DND-41 (cell line): Measurements from ENCODE around the gene CT45A10.
"Not testable (repeated sequence)": the region's sequence is repeated elsewhere in the genome, so short reads cannot be mapped to it uniquely, and the experiment has no call there.

Source experiments
- ATAC-seq: fragments of 200-7000 bp; cut with Tn5 transposase; 3 replicates; pipeline ENCODE4 v1.9.1; 2021; ENCODE audit warnings: low read depth; ENCODE audit not compliant: insufficient read depth
- DNase-seq: peaks from one replicate; pipeline ENCODE4 v3.0.0-alpha.2; 2020
- H2AFZ ChIP-seq: 2 replicates; pipeline ENCODE4 v1.6.0; 2012; ENCODE audit warnings: low read depth, low read length
- H3K27ac ChIP-seq: 2 replicates; pipeline ENCODE4 v1.5.1; 2012; ENCODE audit warnings: low read length, inconsistent platforms
- H3K27me3 ChIP-seq: fragments of 200-600 bp; sonication (generic); 2 replicates; pipeline ENCODE4 v1.6.0; 2012; ENCODE audit warnings: low read length, mild to moderate bottlenecking, inconsistent platforms; ENCODE audit not compliant: insufficient read depth, poor library complexity
- H3K36me3 ChIP-seq: 2 replicates; pipeline ENCODE4 v1.5.1; 2012; ENCODE audit warnings: low read length, inconsistent platforms; ENCODE audit not compliant: insufficient read depth
- H3K4me1 ChIP-seq: 2 replicates; pipeline ENCODE4 v1.5.1; 2012; ENCODE audit warnings: mild to moderate bottlenecking, low read length; ENCODE audit not compliant: insufficient read depth
- H3K4me2 ChIP-seq: 2 replicates; pipeline ENCODE4 v1.6.0; 2012; ENCODE audit warnings: mild to moderate bottlenecking, moderate library complexity, low read length, inconsistent platforms; ENCODE audit not compliant: insufficient read depth
- H3K4me3 ChIP-seq, 2 experiments: fragments of 200-600 bp in 1 of 2; shearing (Covaris generic) in 1 of 2; 2 replicates each; pipeline ENCODE4 v1.5.1; 2012 to 2016; ENCODE audit warnings: inconsistent platforms in 2 of 2, low read length in 2 of 2, mild to moderate bottlenecking in 2 of 2, low read depth in 1 of 2, moderate library complexity in 1 of 2
- H3K79me2 ChIP-seq: 2 replicates; pipeline ENCODE4 v1.6.0; 2012; ENCODE audit warnings: low read length, inconsistent platforms; ENCODE audit not compliant: insufficient read depth
- H3K9ac ChIP-seq: 2 replicates; pipeline ENCODE4 v1.6.0; 2012; ENCODE audit warnings: low read depth, mild to moderate bottlenecking, inconsistent platforms, low read length, moderate library complexity
- H3K9me3 ChIP-seq: 2 replicates; pipeline ENCODE4 v1.5.1; 2012; ENCODE audit warnings: low read length, moderate library complexity, mild to moderate bottlenecking, inconsistent platforms; ENCODE audit not compliant: insufficient read depth, severe bottlenecking
- H4K20me1 ChIP-seq: 2 replicates; pipeline ENCODE4 v1.6.0; 2012; ENCODE audit warnings: low read length; ENCODE audit not compliant: insufficient read depth
- EZH2 ChIP-seq: IDR thresholded peaks from 3 replicates; pipeline ENCODE4 v1.6.1; 2012; ENCODE audit warnings: borderline replicate concordance, low read depth, mild to moderate bottlenecking, moderate library complexity, low read length, inconsistent platforms; ENCODE audit not compliant: severe bottlenecking
- TF ChIP-seq, protein P1 (sequence below): IDR thresholded peaks from 2 replicates; pipeline ENCODE4 v1.5.1; 2012; ENCODE audit warnings: borderline replicate concordance, low read length, moderate library complexity, mild to moderate bottlenecking; ENCODE audit not compliant: poor library complexity, severe bottlenecking; ENCODE audit errors: extremely low read depth

Gene CT45A10

GRCh38 chrX:135923353-135923752 lies 30.1 kb upstream of the CT45A10 start:
- ATAC-seq (no peak), DNase-seq (no peak)
- Histone ChIP-seq H3K27ac (no peak overlapping the region), H3K9ac (no peak overlapping the region), H3K9me3 (no peaks in the 10 kb centered on the region), H3K36me3 (no peaks in the 10 kb centered on the region), H3K79me2 (no peaks in the 10 kb centered on the region), H3K27me3 (no peaks in the 10 kb centered on the region), H3K4me3 (no peak overlapping the region), H4K20me1 (no peaks in the 10 kb centered on the region), H2AFZ (no peak overlapping the region), H3K4me1 (no peaks in the 10 kb centered on the region), H3K4me2 (no peak overlapping the region)
- no peak for TF ChIP-seq EZH2
- TF ChIP-seq, protein P1, sequence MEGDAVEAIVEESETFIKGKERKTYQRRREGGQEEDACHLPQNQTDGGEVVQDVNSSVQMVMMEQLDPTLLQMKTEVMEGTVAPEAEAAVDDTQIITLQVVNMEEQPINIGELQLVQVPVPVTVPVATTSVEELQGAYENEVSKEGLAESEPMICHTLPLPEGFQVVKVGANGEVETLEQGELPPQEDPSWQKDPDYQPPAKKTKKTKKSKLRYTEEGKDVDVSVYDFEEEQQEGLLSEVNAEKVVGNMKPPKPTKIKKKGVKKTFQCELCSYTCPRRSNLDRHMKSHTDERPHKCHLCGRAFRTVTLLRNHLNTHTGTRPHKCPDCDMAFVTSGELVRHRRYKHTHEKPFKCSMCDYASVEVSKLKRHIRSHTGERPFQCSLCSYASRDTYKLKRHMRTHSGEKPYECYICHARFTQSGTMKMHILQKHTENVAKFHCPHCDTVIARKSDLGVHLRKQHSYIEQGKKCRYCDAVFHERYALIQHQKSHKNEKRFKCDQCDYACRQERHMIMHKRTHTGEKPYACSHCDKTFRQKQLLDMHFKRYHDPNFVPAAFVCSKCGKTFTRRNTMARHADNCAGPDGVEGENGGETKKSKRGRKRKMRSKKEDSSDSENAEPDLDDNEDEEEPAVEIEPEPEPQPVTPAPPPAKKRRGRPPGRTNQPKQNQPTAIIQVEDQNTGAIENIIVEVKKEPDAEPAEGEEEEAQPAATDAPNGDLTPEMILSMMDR = peak; percentile 37

- H3K27me3 ChIP-seq, H3K9ac ChIP-seq, H3K36me3 ChIP-seq, DNase-seq, H3K9me3 ChIP-seq, H3K4me3 ChIP-seq, H2AFZ ChIP-seq, H4K20me1 ChIP-seq, H3K4me1 ChIP-seq, H3K79me2 ChIP-seq, H3K27ac ChIP-seq, H3K4me2 ChIP-seq, ATAC-seq: not testable (repeated sequence)
Measured at GRCh38 chrX:135920516-135920915, 27.3 kb upstream of the CT45A10 start.

DNA sequence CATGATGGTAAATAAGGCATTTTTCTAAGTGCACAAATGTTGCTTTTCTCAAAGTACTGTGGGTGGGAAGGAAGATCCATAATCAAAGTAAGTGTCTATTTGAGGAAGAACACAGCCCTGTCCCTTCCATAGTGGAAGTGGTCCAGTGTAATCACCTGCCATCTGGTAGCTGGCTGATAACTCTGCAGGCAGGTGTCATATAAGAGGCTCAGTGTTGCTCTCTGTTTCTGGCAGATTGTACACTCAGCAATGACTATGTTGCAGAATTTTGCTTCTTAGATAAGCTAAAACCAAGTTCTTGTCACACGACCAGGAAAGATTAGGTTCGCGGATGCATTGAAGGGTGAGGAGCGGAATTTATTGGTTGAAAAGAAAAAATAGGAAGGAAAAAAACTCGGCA lies 21.2 kb upstream of the CT45A10 start:
- Histone ChIP-seq H3K27me3 (no peaks in the 10 kb centered on the region), H3K4me2 (no peak overlapping the region), H3K79me2 (no peaks in the 10 kb centered on the region)

GRCh38 chrX:135910251-135910650 lies 17.0 kb upstream of the CT45A10 start:
- ATAC-seq (no peak), DNase-seq (no peak)
- no peak overlapping the region for H3K4me2 ChIP-seq
- no peaks in the 10 kb centered on the region for H3K36me3 ChIP-seq
- H3K27ac ChIP-seq = no peak overlapping the region
- no peak overlapping the region for H3K4me3 ChIP-seq
- H4K20me1 ChIP-seq = no peaks in the 10 kb centered on the region
- H3K4me1 ChIP-seq = no peaks in the 10 kb centered on the region
- H2AFZ ChIP-seq = no peak overlapping the region
- TF ChIP-seq, protein P1 = no peak
- TF ChIP-seq EZH2 = no peak
- no peaks in the 10 kb centered on the region for H3K79me2 ChIP-seq
- H3K27me3 ChIP-seq = no peaks in the 10 kb centered on the region
- H3K9me3 ChIP-seq = no peaks in the 10 kb centered on the region
- H3K9ac ChIP-seq = no peak overlapping the region

More for the DNA sequence above, 21.2 kb upstream of the CT45A10 start:
- no peaks in the 10 kb centered on the region for H3K36me3 ChIP-seq
- DNase-seq (no peak), ATAC-seq (no peak)
- no peak overlapping the region for H3K27ac ChIP-seq
- H3K4me3 ChIP-seq = no peak overlapping the region
- no peak for TF ChIP-seq EZH2
- TF ChIP-seq, protein P1 = no peak
- no peaks in the 10 kb centered on the region for H3K4me1 ChIP-seq
- no peaks in the 10 kb centered on the region for H3K9me3 ChIP-seq
- no peaks in the 10 kb centered on the region for H4K20me1 ChIP-seq
- no peak overlapping the region for H3K9ac ChIP-seq
- H2AFZ ChIP-seq = no peak overlapping the region
